Astrocyte (in vitro differentiated cells and primary cell): Measurements from ENCODE around the gene NTM. TPM values are rescaled to one million over a fixed set of nuclear protein-coding genes. Genes with fewer than 3 reads are reported as not detected.

Experiments used
- DNase-seq: peaks from one replicate; pipeline ENCODE4 v3.0.0-alpha.2; 2010; ENCODE audit warnings: low read depth
- FAIRE-seq: peaks from 2 replicates; lab custom pipeline; 2011; peaks lifted over from hg19 to GRCh38; lab: Jason Lieb, UNC
- H2AFZ ChIP-seq: 2 replicates; pipeline ENCODE4 v1.6.0; 2012; ENCODE audit warnings: low read depth, low read length, inconsistent platforms
- H3K27ac ChIP-seq: 2 replicates; pipeline ENCODE4 v1.5.1; 2011; ENCODE audit warnings: low read depth, low read length, inconsistent platforms
- H3K27me3 ChIP-seq: 2 replicates; pipeline ENCODE4 v1.6.0; 2011; ENCODE audit warnings: low read length, inconsistent platforms; ENCODE audit not compliant: insufficient read depth
- H3K36me3 ChIP-seq: 2 replicates; pipeline ENCODE4 v1.5.1; 2011; ENCODE audit warnings: low read length, inconsistent platforms; ENCODE audit not compliant: insufficient read depth
- H3K4me1 ChIP-seq: 2 replicates; pipeline ENCODE4 v1.5.1; 2011; ENCODE audit warnings: low read length, inconsistent platforms; ENCODE audit not compliant: insufficient read depth
- H3K4me2 ChIP-seq: 2 replicates; pipeline ENCODE4 v1.6.0; 2012; ENCODE audit warnings: low read length, inconsistent platforms
- H3K4me3 ChIP-seq: 2 replicates; pipeline ENCODE4 v1.5.1; 2011; ENCODE audit warnings: low read depth, mild to moderate bottlenecking, low read length, inconsistent platforms; ENCODE audit not compliant: insufficient read depth
- H3K79me2 ChIP-seq: 2 replicates; pipeline ENCODE4 v1.6.0; 2012; ENCODE audit warnings: mild to moderate bottlenecking, low read length, inconsistent platforms; ENCODE audit not compliant: insufficient read depth
- H3K9ac ChIP-seq: 2 replicates; pipeline ENCODE4 v1.6.0; 2012; ENCODE audit warnings: mild to moderate bottlenecking, low read length, inconsistent platforms
- H3K9me3 ChIP-seq: 2 replicates; pipeline ENCODE4 v1.5.1; 2012; ENCODE audit warnings: low read depth, mild to moderate bottlenecking, low read length, inconsistent platforms; ENCODE audit not compliant: insufficient read depth
- H4K20me1 ChIP-seq: 2 replicates; pipeline ENCODE4 v1.6.0; 2012; ENCODE audit warnings: low read length, inconsistent platforms; ENCODE audit not compliant: insufficient read depth
- H3K27ac Mint-ChIP-seq: one replicate; pipeline ENCODE4 v1.8.0; 2021; ENCODE audit warnings: mild to moderate bottlenecking, mixed read lengths; ENCODE audit not compliant: unreplicated experiment
- H3K27me3 Mint-ChIP-seq: one replicate; pipeline ENCODE4 v1.8.0; 2021; ENCODE audit warnings: low read depth, mixed read lengths; ENCODE audit not compliant: unreplicated experiment
- H3K36me3 Mint-ChIP-seq: one replicate; pipeline ENCODE4 v1.8.0; 2021; ENCODE audit warnings: low read depth, mixed read lengths; ENCODE audit not compliant: unreplicated experiment
- H3K4me1 Mint-ChIP-seq: one replicate; pipeline ENCODE4 v1.8.0; 2021; ENCODE audit warnings: low read depth, mixed read lengths; ENCODE audit not compliant: unreplicated experiment
- H3K4me3 Mint-ChIP-seq: one replicate; pipeline ENCODE4 v1.8.0; 2021; ENCODE audit warnings: mild to moderate bottlenecking, moderate library complexity, mixed read lengths; ENCODE audit not compliant: unreplicated experiment
- H3K9me3 Mint-ChIP-seq: one replicate; pipeline ENCODE4 v1.8.0; 2021; ENCODE audit warnings: mild to moderate bottlenecking, mixed read lengths; ENCODE audit not compliant: unreplicated experiment
- EZH2 ChIP-seq: IDR thresholded peaks from 2 replicates; pipeline ENCODE4 v1.6.1; 2012; ENCODE audit warnings: mild to moderate bottlenecking, low read length, inconsistent platforms; ENCODE audit not compliant: insufficient read depth
- total RNA-seq: library from RNA; stranded (reverse); gene quantifications from 2 replicates; pipeline ENCODE4 v1.2.1, GENCODE V29; 2021
- TF ChIP-seq, protein P1 (sequence below): IDR thresholded peaks from 2 replicates; pipeline ENCODE4 v1.5.1; 2011; ENCODE audit warnings: low read depth, mild to moderate bottlenecking, inconsistent platforms, low read length, moderate library complexity; ENCODE audit not compliant: insufficient read depth

NTM gene
- total RNA-seq, 1 donor from 2014 or later = 98.2 TPM

DNA sequence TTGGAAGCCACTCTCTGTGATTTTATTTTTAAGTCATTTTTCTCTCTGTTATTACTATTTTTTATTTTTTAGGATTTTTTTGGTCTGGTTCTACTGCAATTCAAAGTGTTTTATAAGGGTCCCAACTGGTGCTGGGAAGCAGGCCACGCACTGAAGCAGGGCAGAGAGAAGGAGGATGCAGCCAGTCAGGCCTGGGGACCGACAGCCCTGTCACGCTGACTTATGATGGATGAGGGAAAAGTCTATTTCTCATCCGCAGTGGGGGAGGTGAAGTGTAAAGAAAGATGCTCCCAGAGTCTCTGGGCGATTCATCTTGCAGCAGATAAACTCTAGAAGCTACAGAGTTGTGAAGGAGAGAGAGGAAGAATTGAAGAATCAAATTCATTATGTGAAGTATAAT is 191.6 kb downstream of the NTM start:
- FAIRE-seq (no peak), DNase-seq (no peak)
- peaks cover 1% of the 10 kb centered on the region for H3K36me3 Mint-ChIP-seq
- no peak overlapping the region for H3K27ac Mint-ChIP-seq
- Histone ChIP-seq H3K36me3 (no peaks in the 10 kb centered on the region), H3K4me1 (no peaks in the 10 kb centered on the region), H3K9me3 (no peaks in the 10 kb centered on the region), H3K79me2 (no peaks in the 10 kb centered on the region), H3K27ac (no peak overlapping the region), H3K9ac (no peak overlapping the region), H3K4me2 (no peak overlapping the region), H2AFZ (no peak overlapping the region), H3K4me3 (no peak overlapping the region), H4K20me1 (no peaks in the 10 kb centered on the region), H3K27me3 (no peaks in the 10 kb centered on the region)
- H3K4me3 Mint-ChIP-seq = no peak overlapping the region
- H3K27me3 Mint-ChIP-seq = peaks cover 17% of the 10 kb centered on the region
- no peaks in the 10 kb centered on the region for H3K9me3 Mint-ChIP-seq
- peaks cover 21% of the 10 kb centered on the region for H3K4me1 Mint-ChIP-seq
- TF ChIP-seq, protein P1, sequence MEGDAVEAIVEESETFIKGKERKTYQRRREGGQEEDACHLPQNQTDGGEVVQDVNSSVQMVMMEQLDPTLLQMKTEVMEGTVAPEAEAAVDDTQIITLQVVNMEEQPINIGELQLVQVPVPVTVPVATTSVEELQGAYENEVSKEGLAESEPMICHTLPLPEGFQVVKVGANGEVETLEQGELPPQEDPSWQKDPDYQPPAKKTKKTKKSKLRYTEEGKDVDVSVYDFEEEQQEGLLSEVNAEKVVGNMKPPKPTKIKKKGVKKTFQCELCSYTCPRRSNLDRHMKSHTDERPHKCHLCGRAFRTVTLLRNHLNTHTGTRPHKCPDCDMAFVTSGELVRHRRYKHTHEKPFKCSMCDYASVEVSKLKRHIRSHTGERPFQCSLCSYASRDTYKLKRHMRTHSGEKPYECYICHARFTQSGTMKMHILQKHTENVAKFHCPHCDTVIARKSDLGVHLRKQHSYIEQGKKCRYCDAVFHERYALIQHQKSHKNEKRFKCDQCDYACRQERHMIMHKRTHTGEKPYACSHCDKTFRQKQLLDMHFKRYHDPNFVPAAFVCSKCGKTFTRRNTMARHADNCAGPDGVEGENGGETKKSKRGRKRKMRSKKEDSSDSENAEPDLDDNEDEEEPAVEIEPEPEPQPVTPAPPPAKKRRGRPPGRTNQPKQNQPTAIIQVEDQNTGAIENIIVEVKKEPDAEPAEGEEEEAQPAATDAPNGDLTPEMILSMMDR = no peak
- no peak for TF ChIP-seq EZH2

DNA sequence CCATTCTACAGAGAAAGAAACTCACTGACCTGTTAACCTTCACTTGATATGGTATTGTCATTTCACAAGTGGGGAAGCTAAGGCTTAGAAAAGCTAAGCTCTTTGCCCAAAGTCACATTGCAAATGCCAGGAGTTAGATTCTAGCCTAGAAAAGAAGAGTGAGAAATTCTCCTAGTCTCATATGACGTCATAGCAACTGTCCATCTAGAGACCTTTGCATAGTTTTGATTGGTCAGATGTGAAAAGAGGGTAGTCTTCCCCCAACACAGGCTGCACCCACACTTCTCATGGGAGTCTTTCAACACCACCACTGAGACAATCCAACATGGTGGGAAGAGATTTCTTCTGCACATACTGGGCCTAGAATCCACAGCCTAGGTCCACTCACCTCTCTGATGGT is 197.9 kb downstream of the NTM start:
- no peak for TF ChIP-seq EZH2
- TF ChIP-seq, protein P1 = no peak
- Histone ChIP-seq H2AFZ (no peak overlapping the region), H3K4me2 (no peak overlapping the region), H3K27me3 (peaks cover 5% of the 10 kb centered on the region), H3K4me3 (no peak overlapping the region), H4K20me1 (no peaks in the 10 kb centered on the region), H3K4me1 (no peaks in the 10 kb centered on the region), H3K9ac (no peak overlapping the region), H3K79me2 (no peaks in the 10 kb centered on the region), H3K27ac (no peak overlapping the region), H3K9me3 (no peaks in the 10 kb centered on the region), H3K36me3 (no peaks in the 10 kb centered on the region)
- Mint-ChIP-seq H3K4me3 (no peak overlapping the region), H3K9me3 (no peaks in the 10 kb centered on the region), H3K36me3 (peaks cover 1% of the 10 kb centered on the region), H3K4me1 (peaks cover 13% of the 10 kb centered on the region), H3K27me3 (peaks cover 43% of the 10 kb centered on the region), H3K27ac (no peak overlapping the region)
- FAIRE-seq (no peak), DNase-seq (no peak)

DNA sequence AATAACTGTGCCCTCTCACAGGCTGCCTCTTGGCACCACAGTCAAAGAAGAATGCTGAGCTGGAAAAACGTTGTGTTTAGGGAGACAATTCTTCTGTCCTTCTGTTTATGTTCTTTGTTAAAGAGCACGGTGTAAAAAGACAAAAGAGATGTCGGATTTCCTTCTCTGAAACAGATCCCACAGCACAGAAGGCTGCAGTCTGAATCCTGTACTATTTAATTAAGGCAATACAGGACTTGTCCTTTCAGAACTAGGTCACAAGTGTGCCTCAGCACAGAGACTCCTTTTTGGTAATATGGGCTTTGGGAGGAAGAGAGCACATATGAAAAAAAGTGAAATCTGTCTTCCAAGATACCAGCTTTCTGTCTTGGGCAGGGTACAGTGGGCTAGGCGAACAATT is 201.2 kb downstream of the NTM start:
- Histone ChIP-seq H4K20me1 (no peaks in the 10 kb centered on the region), H3K79me2 (no peaks in the 10 kb centered on the region), H3K27ac (no peak overlapping the region), H3K27me3 (peaks cover 5% of the 10 kb centered on the region), H3K4me1 (no peaks in the 10 kb centered on the region), H3K4me3 (no peak overlapping the region), H3K36me3 (no peaks in the 10 kb centered on the region), H2AFZ (no peak overlapping the region), H3K4me2 (no peak overlapping the region), H3K9me3 (no peaks in the 10 kb centered on the region), H3K9ac (no peak overlapping the region)
- Mint-ChIP-seq H3K9me3 (peaks cover 2% of the 10 kb centered on the region), H3K27ac (no peak overlapping the region), H3K4me3 (no peak overlapping the region), H3K36me3 (no peaks in the 10 kb centered on the region), H3K4me1 (peaks cover 10% of the 10 kb centered on the region), H3K27me3 (peaks cover 37% of the 10 kb centered on the region)
- DNase-seq (no peak), FAIRE-seq (no peak)
- TF ChIP-seq, protein P1 = no peak
- TF ChIP-seq EZH2 = no peak
